A549 (cell line): ENCODE data around the gene ECE1.

Experiments used
- BHLHE40 ChIP-seq: IDR thresholded peaks from 2 replicates; pipeline ENCODE4 v1.6.1; 2012; ENCODE audit warnings: low read depth, low read length, inconsistent platforms
- JUNB ChIP-seq: fragments of >200 bp; sonication (Bioruptor Twin); formaldehyde crosslinking; IDR thresholded peaks from 2 replicates; pipeline ENCODE4 v1.6.1; 2016
- POLR2A ChIP-seq: IDR thresholded peaks from 2 replicates; pipeline ENCODE4 v1.6.1; 2012; ENCODE audit warnings: mild to moderate bottlenecking, low read length
- SMC3 ChIP-seq: fragments of >200 bp; sonication (Bioruptor Twin); formaldehyde crosslinking; IDR thresholded peaks from 3 replicates; pipeline ENCODE4 v1.6.1; 2018; ENCODE audit warnings: inconsistent platforms
- TF ChIP-seq, protein P1 (sequence below): fragments of >200 bp; sonication (Bioruptor Twin); formaldehyde crosslinking; IDR thresholded peaks from 3 replicates; pipeline ENCODE4 v1.5.1; 2016

DNA sequence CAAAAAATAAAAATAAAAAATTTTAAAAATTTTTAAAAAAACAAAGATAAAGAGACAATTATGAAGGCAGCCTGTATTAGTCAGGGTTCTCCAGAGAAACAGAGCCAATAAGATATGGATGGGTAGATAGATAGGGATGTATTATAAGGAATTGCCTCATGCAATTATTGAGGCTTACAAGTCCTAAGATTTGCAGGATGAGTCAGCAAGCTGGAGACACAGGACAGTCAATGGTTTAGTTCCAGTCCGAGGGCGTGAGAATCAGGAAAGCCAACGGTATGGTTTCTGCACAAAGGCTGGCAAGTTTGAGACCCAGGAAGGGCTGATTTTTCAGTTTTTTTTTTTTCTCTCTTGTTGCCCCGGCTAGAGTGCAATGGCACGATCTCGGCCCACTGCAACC lies 89.5 kb downstream of the ECE1 start:
- TF ChIP-seq, protein P1, sequence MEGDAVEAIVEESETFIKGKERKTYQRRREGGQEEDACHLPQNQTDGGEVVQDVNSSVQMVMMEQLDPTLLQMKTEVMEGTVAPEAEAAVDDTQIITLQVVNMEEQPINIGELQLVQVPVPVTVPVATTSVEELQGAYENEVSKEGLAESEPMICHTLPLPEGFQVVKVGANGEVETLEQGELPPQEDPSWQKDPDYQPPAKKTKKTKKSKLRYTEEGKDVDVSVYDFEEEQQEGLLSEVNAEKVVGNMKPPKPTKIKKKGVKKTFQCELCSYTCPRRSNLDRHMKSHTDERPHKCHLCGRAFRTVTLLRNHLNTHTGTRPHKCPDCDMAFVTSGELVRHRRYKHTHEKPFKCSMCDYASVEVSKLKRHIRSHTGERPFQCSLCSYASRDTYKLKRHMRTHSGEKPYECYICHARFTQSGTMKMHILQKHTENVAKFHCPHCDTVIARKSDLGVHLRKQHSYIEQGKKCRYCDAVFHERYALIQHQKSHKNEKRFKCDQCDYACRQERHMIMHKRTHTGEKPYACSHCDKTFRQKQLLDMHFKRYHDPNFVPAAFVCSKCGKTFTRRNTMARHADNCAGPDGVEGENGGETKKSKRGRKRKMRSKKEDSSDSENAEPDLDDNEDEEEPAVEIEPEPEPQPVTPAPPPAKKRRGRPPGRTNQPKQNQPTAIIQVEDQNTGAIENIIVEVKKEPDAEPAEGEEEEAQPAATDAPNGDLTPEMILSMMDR = no peak
- no peak for TF ChIP-seq POLR2A
- TF ChIP-seq BHLHE40 = no peak
- no peak for TF ChIP-seq SMC3
- no peak for TF ChIP-seq JUNB
